Measurements from ENCODE around the gene ENPP6.

Gene ENPP6

DNA sequence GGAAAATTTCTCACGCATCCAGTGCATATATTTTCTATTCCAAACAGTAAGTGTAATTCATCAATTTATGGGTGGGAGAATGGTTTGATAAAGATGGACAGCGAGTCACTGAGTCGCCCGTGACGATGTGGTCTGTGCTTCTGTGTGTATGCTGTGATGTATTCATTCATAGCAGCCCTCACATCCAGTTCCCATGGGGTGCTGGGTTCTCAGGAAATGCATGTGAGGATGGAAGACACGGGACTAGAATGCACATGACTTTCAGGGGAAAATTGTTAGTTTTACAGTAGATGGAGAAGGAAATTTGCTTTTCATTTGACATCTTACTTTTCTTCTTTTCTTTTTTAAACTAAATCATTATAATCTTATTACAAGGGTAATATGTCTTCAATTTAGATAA lies 159.6 kb downstream of the ENPP6 start:
- TF ChIP-seq, protein P1, sequence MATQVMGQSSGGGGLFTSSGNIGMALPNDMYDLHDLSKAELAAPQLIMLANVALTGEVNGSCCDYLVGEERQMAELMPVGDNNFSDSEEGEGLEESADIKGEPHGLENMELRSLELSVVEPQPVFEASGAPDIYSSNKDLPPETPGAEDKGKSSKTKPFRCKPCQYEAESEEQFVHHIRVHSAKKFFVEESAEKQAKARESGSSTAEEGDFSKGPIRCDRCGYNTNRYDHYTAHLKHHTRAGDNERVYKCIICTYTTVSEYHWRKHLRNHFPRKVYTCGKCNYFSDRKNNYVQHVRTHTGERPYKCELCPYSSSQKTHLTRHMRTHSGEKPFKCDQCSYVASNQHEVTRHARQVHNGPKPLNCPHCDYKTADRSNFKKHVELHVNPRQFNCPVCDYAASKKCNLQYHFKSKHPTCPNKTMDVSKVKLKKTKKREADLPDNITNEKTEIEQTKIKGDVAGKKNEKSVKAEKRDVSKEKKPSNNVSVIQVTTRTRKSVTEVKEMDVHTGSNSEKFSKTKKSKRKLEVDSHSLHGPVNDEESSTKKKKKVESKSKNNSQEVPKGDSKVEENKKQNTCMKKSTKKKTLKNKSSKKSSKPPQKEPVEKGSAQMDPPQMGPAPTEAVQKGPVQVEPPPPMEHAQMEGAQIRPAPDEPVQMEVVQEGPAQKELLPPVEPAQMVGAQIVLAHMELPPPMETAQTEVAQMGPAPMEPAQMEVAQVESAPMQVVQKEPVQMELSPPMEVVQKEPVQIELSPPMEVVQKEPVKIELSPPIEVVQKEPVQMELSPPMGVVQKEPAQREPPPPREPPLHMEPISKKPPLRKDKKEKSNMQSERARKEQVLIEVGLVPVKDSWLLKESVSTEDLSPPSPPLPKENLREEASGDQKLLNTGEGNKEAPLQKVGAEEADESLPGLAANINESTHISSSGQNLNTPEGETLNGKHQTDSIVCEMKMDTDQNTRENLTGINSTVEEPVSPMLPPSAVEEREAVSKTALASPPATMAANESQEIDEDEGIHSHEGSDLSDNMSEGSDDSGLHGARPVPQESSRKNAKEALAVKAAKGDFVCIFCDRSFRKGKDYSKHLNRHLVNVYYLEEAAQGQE (IDR thresholded peaks at IDR 0.05; ENCODE audit: low read depth): no peak
- TF ChIP-seq ZBTB7A (IDR thresholded peaks at IDR 0.05; ENCODE audit: low read depth) (no peak), CREB1 (IDR thresholded peaks at IDR 0.05; ENCODE audit: low read depth) (no peak), CEBPB (IDR thresholded peaks at IDR 0.05) (no peak), TAF1 (IDR thresholded peaks at IDR 0.05; ENCODE audit: low read depth) (no peak), YY1 (IDR thresholded peaks at IDR 0.05; ENCODE audit: low read depth) (no peak), EP300 (IDR thresholded peaks at IDR 0.05; ENCODE audit: borderline replicate concordance) (no peak), FOXM1 (IDR thresholded peaks at IDR 0.05; ENCODE audit: borderline replicate concordance, low read depth) (no peak), TEAD4 (IDR thresholded peaks at IDR 0.05) (no peak), NFIC (IDR thresholded peaks at IDR 0.05) (no peak), TCF12 (IDR thresholded peaks at IDR 0.05; ENCODE audit: low read depth) (no peak), RAD21 (IDR thresholded peaks at IDR 0.05; ENCODE audit: low read depth) (no peak), EGR1 (IDR thresholded peaks at IDR 0.05) (no peak)
- TF ChIP-seq, protein P2, sequence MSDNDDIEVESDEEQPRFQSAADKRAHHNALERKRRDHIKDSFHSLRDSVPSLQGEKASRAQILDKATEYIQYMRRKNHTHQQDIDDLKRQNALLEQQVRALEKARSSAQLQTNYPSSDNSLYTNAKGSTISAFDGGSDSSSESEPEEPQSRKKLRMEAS (IDR thresholded peaks at IDR 0.05): no peak
- TF ChIP-seq, protein P3, sequence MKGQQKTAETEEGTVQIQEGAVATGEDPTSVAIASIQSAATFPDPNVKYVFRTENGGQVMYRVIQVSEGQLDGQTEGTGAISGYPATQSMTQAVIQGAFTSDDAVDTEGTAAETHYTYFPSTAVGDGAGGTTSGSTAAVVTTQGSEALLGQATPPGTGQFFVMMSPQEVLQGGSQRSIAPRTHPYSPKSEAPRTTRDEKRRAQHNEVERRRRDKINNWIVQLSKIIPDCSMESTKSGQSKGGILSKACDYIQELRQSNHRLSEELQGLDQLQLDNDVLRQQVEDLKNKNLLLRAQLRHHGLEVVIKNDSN (IDR thresholded peaks at IDR 0.05): no peak

DNA sequence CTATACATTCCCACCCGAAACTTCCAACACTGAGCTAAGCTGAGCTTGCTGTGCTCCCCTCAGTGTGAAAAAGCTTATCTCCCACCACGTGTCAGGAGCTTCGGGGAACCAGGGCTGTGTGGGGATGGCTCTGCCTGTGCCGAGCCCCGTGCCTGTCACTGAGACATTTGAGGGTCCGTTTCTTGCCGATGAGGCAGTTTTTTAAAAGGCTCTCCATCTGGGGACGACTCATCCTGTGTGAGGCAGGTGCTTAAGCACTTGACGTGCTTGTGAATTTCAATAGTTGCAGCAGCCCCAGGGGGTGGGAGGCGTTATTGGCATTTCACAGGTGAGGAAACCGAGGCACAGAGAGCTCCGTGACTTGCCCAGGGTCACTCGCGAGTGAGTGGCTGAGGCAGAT lies 160.8 kb downstream of the ENPP6 start:
- no peak for TF ChIP-seq CEBPB (IDR thresholded peaks at IDR 0.05)
- no peak for TF ChIP-seq FOXM1 (IDR thresholded peaks at IDR 0.05; ENCODE audit: borderline replicate concordance, low read depth)
- no peak for TF ChIP-seq EP300 (IDR thresholded peaks at IDR 0.05; ENCODE audit: borderline replicate concordance)
- TF ChIP-seq TAF1 (IDR thresholded peaks at IDR 0.05; ENCODE audit: low read depth): no peak
- TF ChIP-seq, protein P3 (IDR thresholded peaks at IDR 0.05): no peak

DNA sequence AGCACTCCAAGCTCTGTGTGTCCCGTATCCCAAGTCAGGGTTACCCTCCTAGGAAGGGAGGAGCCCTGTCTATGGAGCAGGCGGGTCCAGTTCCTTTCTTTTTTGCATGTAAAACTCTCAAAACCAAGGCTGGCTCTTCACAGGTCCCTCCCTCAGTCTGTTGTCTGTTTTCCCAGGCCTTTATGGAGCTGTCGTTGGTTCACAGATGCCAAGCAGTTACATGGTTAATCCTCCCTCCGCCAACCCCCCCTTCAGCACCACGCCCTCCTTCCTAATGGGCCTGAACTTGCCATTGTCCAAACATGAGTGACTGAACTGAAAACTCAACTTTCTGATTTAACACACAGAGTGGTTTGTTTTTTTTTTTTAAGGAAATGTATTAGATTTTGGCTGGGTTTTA lies 164.2 kb downstream of the ENPP6 start:
- TF ChIP-seq EP300 (IDR thresholded peaks at IDR 0.05; ENCODE audit: borderline replicate concordance) (no peak), ZBTB7A (IDR thresholded peaks at IDR 0.05; ENCODE audit: low read depth) (no peak)

DNA sequence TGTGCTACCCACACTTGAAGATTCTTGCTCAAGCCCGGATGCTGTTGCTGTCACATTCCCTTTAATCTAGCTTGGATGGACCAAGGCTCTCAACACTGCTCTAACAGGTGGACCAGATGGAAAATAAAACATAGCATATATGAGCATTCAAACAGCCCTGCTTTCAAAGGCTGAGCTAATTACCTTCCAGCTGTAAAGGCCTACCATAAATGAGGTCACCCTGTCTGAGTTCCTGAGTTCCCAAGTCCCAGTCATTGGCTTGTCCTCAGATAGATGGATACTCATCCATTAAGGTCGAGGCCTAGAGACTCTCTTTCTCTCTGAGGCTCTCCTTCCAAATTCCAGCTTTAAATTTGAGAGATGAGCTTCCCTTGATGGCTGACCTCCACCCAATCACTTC lies 165.1 kb downstream of the ENPP6 start:
- no peak for TF ChIP-seq TCF12 (IDR thresholded peaks at IDR 0.05; ENCODE audit: low read depth)
- TF ChIP-seq, protein P1 (IDR thresholded peaks at IDR 0.05; ENCODE audit: low read depth): no peak
- TF ChIP-seq, protein P3 (IDR thresholded peaks at IDR 0.05): no peak
- no peak for TF ChIP-seq EP300 (IDR thresholded peaks at IDR 0.05; ENCODE audit: borderline replicate concordance)
- TF ChIP-seq TAF1 (IDR thresholded peaks at IDR 0.05; ENCODE audit: low read depth): no peak
- TF ChIP-seq RAD21 (IDR thresholded peaks at IDR 0.05; ENCODE audit: low read depth): no peak
- no peak for TF ChIP-seq ZBTB7A (IDR thresholded peaks at IDR 0.05; ENCODE audit: low read depth)

DNA sequence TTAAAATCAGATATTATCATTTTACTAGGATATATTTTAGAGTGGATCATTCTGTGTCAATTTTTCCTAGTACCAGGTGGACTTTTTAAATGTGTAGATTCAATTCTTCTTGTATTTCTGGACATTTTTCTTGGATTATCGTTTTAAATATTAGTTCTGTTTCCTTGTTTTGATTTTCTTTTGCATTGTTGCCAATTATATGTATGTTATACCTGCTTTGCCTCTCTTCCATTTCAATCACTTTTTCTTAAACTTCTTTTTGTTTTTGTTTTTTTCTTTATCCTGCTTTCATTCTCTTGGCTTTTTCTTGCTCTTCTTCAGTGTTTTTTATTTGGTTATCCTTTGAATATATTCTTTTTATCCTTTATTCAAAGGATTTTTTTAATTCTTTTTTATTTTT lies 171.5 kb downstream of the ENPP6 start:
- TF ChIP-seq RAD21 (IDR thresholded peaks at IDR 0.05; ENCODE audit: low read depth) (no peak), EP300 (IDR thresholded peaks at IDR 0.05; ENCODE audit: borderline replicate concordance) (no peak), TEAD4 (IDR thresholded peaks at IDR 0.05) (no peak), TCF12 (IDR thresholded peaks at IDR 0.05; ENCODE audit: low read depth) (no peak), NFIC (IDR thresholded peaks at IDR 0.05) (no peak), YY1 (IDR thresholded peaks at IDR 0.05; ENCODE audit: low read depth) (no peak), CEBPB (IDR thresholded peaks at IDR 0.05) (no peak)
- TF ChIP-seq, protein P3 (IDR thresholded peaks at IDR 0.05): no peak
- TF ChIP-seq, protein P1 (IDR thresholded peaks at IDR 0.05; ENCODE audit: low read depth): no peak
